Naive thymus-derived CD8-positive, alpha-beta T cell (primary cell): Measurements from ENCODE around the gene HSF5. TPM values are rescaled to one million over a fixed set of nuclear protein-coding genes. Genes with fewer than 3 reads are reported as not detected.

ENCODE experiments used
- ATAC-seq, 2 donors: fragments of 150-1000 bp; cut with Tn5 transposase in 1 of 2; sonication (Bioruptor Pico), chemical (Tn5 transposase) in 1 of 2; 1 replicate in 1 of 2; 2 replicates in 1 of 2; pipeline ENCODE4 v1.10.0; 2021; ENCODE audit warnings: mild to moderate bottlenecking in 2 of 2, moderate library complexity in 2 of 2
- POLR2A ChIA-PET: fragments of 350-600 bp; sonication (Branson Sonifier 250); formaldehyde crosslinking; loops from one replicate; lab custom pipeline; 2021; ENCODE audit warnings: antibody characterized with exemption; lab: Charles Lee
- DNase-seq, 10 donors: peaks; one replicate each; pipeline versions ENCODE4 v3.0.0 to v3.0.0-alpha.2; 2020 to 2022
- H3K27ac Mint-ChIP-seq, 10 donors: one replicate each; pipeline ENCODE4 v1.8.0; 2020 to 2022; ENCODE audit warnings: mild to moderate bottlenecking in 10 of 10, mixed read lengths in 10 of 10, moderate library complexity in 4 of 10, inconsistent platforms in 1 of 10
- H3K27me3 Mint-ChIP-seq, 5 donors: one replicate each; pipeline ENCODE4 v1.8.0; 2021 to 2022; ENCODE audit warnings: mixed read lengths in 5 of 5
- H3K36me3 Mint-ChIP-seq, 3 donors: one replicate each; pipeline ENCODE4 v1.8.0; 2020 to 2022; ENCODE audit warnings: mixed read lengths in 3 of 3, mild to moderate bottlenecking in 2 of 3, inconsistent platforms in 1 of 3
- H3K4me1 Mint-ChIP-seq, 4 donors: one replicate each; pipeline ENCODE4 v1.8.0; 2021 to 2022; ENCODE audit warnings: mixed read lengths in 4 of 4
- H3K4me3 Mint-ChIP-seq, 10 donors: one replicate each; pipeline ENCODE4 v1.8.0; 2020 to 2022; ENCODE audit warnings: mild to moderate bottlenecking in 10 of 10, mixed read lengths in 10 of 10, moderate library complexity in 6 of 10, inconsistent platforms in 1 of 10
- H3K9me3 Mint-ChIP-seq, 9 donors: one replicate each; pipeline ENCODE4 v1.8.0; 2020 to 2022; ENCODE audit warnings: mixed read lengths in 9 of 9, mild to moderate bottlenecking in 3 of 9, inconsistent platforms in 1 of 9, moderate library complexity in 1 of 9
- polyA plus RNA-seq, 3 donors: library from polyadenylated mRNA; unstranded; fragments of 300-500 nt; fragmentation: Illumina TruSeq; gene quantifications; one replicate each; pipeline ENCODE4 v1.2.3, GENCODE V29; 2021
- total RNA-seq, 8 experiments: library from RNA in 2 of 8; stranded (reverse) in 2 of 8; gene quantifications; one replicate each; pipeline ENCODE4 v1.2.3 and lab custom pipeline; 2021 to 2026

Gene HSF5
- total and polyA plus RNA-seq, 5 experiments from 2014 or later, result 0.14 to 3.0 (median 1.8) TPM

- no peak for DNase-seq
- Mint-ChIP-seq H3K27me3 (no peaks in the 10 kb centered on the region), H3K4me1 (peaks cover 31 to 56% (median 46%) of the 10 kb centered on the region in 4 donors), H3K4me3 (peak overlapping the region in 7 of 10 donors; percentile 18 to 59 (median 33)), H3K36me3 (no peaks in the 10 kb centered on the region), H3K27ac (peak overlapping the region in 5 of 10 donors; percentile 12 to 53 (median 36)), H3K9me3 (no peaks in the 10 kb centered on the region)
- ATAC-seq, result no peak
- POLR2A ChIA-PET, result interaction anchor here (0.8 to 1.2 kb wide), 2 partner anchors 28 to 35 kb away, joined by 3 read pairs; partner anchors contain the start of gene SUPT4H1
These were observed 108.7 kb downstream of the HSF5 start for GRCh38 chr17:58379511-58379824.

DNA sequence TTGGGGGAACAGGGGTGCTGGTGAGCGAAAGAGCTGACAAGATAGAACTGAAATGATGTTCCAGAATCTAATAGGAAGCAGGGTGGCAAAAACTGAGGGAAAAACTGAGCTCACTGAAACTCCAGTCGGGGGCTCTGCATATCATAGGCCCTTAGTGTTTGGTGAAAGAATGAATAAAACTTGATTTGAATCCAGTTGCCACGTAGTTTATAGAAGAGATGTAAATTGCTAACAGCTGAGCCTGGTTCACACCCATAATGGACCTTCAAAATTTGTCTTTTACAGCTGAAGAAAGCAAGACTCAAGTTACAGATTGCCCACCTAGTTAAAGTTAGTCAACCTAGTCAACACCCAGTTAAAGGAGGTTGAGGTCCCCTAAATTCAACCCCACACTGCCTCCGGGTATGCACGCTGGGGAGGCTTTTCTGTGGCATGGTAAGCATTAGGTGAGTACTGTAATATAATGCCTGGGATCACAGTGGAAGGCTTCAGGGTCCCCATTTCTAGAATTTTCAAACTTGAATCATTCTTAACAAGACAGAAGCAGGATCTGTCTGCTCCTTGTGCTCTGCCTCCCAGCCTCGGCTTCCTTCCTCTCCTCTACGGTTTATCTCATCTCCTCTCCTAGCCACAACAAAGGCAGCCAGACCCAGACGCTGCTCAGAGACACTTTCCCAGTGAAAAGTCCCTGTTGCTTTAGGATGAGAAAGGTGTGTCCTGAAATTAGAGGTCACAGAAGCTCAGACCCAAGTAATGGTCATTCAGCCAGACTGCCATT, 109.3 kb downstream of the HSF5 start:
- POLR2A ChIA-PET, result interaction anchor here (1.0 to 1.2 kb wide), 2 partner anchors 27 to 125 kb away, joined by 3 read pairs; partner anchors contain the start of gene SUPT4H1

GRCh38 chr17:58377661-58378060, 110.5 kb downstream of the HSF5 start:
- Mint-ChIP-seq H3K9me3 (no peaks in the 10 kb centered on the region), H3K27ac (no peak overlapping the region), H3K36me3 (peaks cover 0 to 3% (median 0%) of the 10 kb centered on the region in 3 donors), H3K4me3 (no peak overlapping the region), H3K4me1 (peaks cover 30 to 44% (median 41%) of the 10 kb centered on the region in 4 donors), H3K27me3 (no peaks in the 10 kb centered on the region)
- POLR2A ChIA-PET, result interaction anchor here (0.6 kb wide), 1 partner anchor 58 kb away, joined by 3 read pairs; no protein-coding TSS in a partner anchor
- ATAC-seq (no peak), DNase-seq (no peak)

More for the DNA sequence above, 109.3 kb downstream of the HSF5 start:
- Mint-ChIP-seq H3K36me3 (no peaks in the 10 kb centered on the region), H3K4me1 (peaks cover 31 to 52% (median 45%) of the 10 kb centered on the region in 4 donors), H3K4me3 (peak overlapping the region in 7 of 10 donors; percentile 18 to 59 (median 33)), H3K9me3 (no peaks in the 10 kb centered on the region), H3K27ac (peak overlapping the region in 7 of 10 donors; percentile 12 to 71 (median 36)), H3K27me3 (no peaks in the 10 kb centered on the region)
- peak in 1 of 10 donors; percentile 27 for DNase-seq
- ATAC-seq, result peak; percentile 38 to 71

GRCh38 chr17:58377093-58377601, 111.1 kb downstream of the HSF5 start:
- Mint-ChIP-seq H3K27ac (no peak overlapping the region), H3K4me3 (no peak overlapping the region), H3K4me1 (peaks cover 25 to 42% (median 35%) of the 10 kb centered on the region in 4 donors), H3K9me3 (no peaks in the 10 kb centered on the region), H3K27me3 (no peaks in the 10 kb centered on the region), H3K36me3 (peaks cover 0 to 3% (median 0%) of the 10 kb centered on the region in 3 donors)
- POLR2A ChIA-PET, result interaction anchor here (0.6 kb wide), 1 partner anchor 58 kb away, joined by 3 read pairs; no protein-coding TSS in a partner anchor
- no peak for ATAC-seq
- no peak for DNase-seq

GRCh38 chr17:58376472-58377000, 111.7 kb downstream of the HSF5 start:
- Mint-ChIP-seq H3K4me3 (no peak overlapping the region), H3K9me3 (no peaks in the 10 kb centered on the region), H3K4me1 (peaks cover 21 to 39% (median 31%) of the 10 kb centered on the region in 4 donors), H3K27me3 (no peaks in the 10 kb centered on the region), H3K27ac (no peak overlapping the region), H3K36me3 (peaks cover 0 to 3% (median 0%) of the 10 kb centered on the region in 3 donors)
- no peak for ATAC-seq
- POLR2A ChIA-PET, result no interaction called here
- DNase-seq, result no peak

DNA sequence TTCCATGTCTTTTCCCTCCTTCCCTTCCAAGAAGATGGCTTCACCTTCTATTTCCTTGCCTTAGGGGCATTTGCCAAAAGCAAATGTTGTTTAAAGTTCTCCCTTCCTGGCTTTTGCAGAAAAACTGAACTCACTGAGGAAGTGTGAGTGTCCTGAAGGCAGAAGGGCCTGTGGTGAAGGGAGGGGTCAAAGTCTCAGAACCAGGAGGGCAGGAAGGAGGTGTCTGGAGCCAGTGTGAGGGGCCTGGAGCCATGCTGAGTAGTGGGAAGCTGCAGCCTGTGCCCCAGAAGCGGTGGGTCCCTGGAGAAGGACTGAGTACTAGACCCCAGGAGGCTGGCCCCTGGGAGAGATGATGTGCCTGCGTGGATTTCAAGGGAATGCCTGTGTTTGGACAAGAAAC, 112.4 kb downstream of the HSF5 start:
- no peaks in the 10 kb centered on the region for H3K27me3 Mint-ChIP-seq
- H3K4me1 Mint-ChIP-seq, result peaks cover 16 to 41% (median 33%) of the 10 kb centered on the region in 4 donors
- no peak overlapping the region for H3K4me3 Mint-ChIP-seq
- H3K9me3 Mint-ChIP-seq, result no peaks in the 10 kb centered on the region
- peaks cover 0 to 3% (median under 1%) of the 10 kb centered on the region in 3 donors for H3K36me3 Mint-ChIP-seq
- peak overlapping the region in 1 of 10 donors; percentile 53 for H3K27ac Mint-ChIP-seq
- POLR2A ChIA-PET, result no interaction called here
- ATAC-seq (no peak), DNase-seq (no peak)

- peaks cover 0 to 5% (median 5%) of the 10 kb centered on the region in 3 donors for H3K36me3 Mint-ChIP-seq
- H3K4me3 Mint-ChIP-seq, result no peak overlapping the region
- DNase-seq (no peak), ATAC-seq (no peak)
- H3K27ac Mint-ChIP-seq, result peak overlapping the region in 2 of 10 donors; percentile 2 to 61
- no peaks in the 10 kb centered on the region for H3K9me3 Mint-ChIP-seq
- H3K4me1 Mint-ChIP-seq, result peaks cover 17 to 42% (median 33%) of the 10 kb centered on the region in 4 donors
- POLR2A ChIA-PET, result no interaction called here
- H3K27me3 Mint-ChIP-seq, result no peaks in the 10 kb centered on the region
These were observed 113.0 kb downstream of the HSF5 start for GRCh38 chr17:58375256-58375655.

GRCh38 chr17:58373923-58374322, 114.3 kb downstream of the HSF5 start:
- Mint-ChIP-seq H3K4me1 (peaks cover 14 to 37% (median 25%) of the 10 kb centered on the region in 4 donors), H3K27ac (no peak overlapping the region), H3K36me3 (peaks cover 0 to 5% (median 5%) of the 10 kb centered on the region in 3 donors), H3K27me3 (no peaks in the 10 kb centered on the region), H3K4me3 (no peak overlapping the region), H3K9me3 (no peaks in the 10 kb centered on the region)
- DNase-seq (no peak), ATAC-seq (no peak)
- POLR2A ChIA-PET, result no interaction called here

- no peak for DNase-seq
- H3K27ac Mint-ChIP-seq, result peak overlapping the region in 1 of 10 donors; percentile 51
- POLR2A ChIA-PET, result interaction anchor here (0.6 to 1.5 kb wide), 3 partner anchors 10 to 319 kb away, joined by 3 to 5 read pairs (median 5); partner anchors contain the start of genes SUPT4H1 and TEX14
These were observed 115.2 kb downstream of the HSF5 start for GRCh38 chr17:58373003-58373402.

GRCh38 chr17:58371300-58371950, 116.8 kb downstream of the HSF5 start:
- Mint-ChIP-seq H3K36me3 (peaks cover 0 to 5% (median 5%) of the 10 kb centered on the region in 3 donors), H3K27me3 (no peaks in the 10 kb centered on the region), H3K4me3 (no peak overlapping the region), H3K4me1 (peaks cover 7 to 34% (median 10%) of the 10 kb centered on the region in 4 donors), H3K9me3 (no peaks in the 10 kb centered on the region), H3K27ac (peak overlapping the region in 5 of 10 donors; percentile 20 to 53 (median 43))
- DNase-seq (no peak), ATAC-seq (no peak)
- POLR2A ChIA-PET, result interaction anchor here (0.6 to 1.5 kb wide), 2 partner anchors 19 to 97 kb away, joined by 3 to 5 read pairs; partner anchors contain the start of gene SUPT4H1

More at GRCh38 chr17:58373003-58373402, 115.2 kb downstream of the HSF5 start:
- no peaks in the 10 kb centered on the region for H3K27me3 Mint-ChIP-seq
- H3K4me1 Mint-ChIP-seq, result peaks cover 12 to 35% (median 20%) of the 10 kb centered on the region in 4 donors
- no peak for ATAC-seq
- H3K9me3 Mint-ChIP-seq, result no peaks in the 10 kb centered on the region
- H3K36me3 Mint-ChIP-seq, result peaks cover 0 to 5% (median 5%) of the 10 kb centered on the region in 3 donors
- H3K4me3 Mint-ChIP-seq, result no peak overlapping the region

GRCh38 chr17:58370716-58371115, 117.5 kb downstream of the HSF5 start:
- Mint-ChIP-seq H3K9me3 (no peaks in the 10 kb centered on the region), H3K36me3 (peaks cover 0 to 5% (median 5%) of the 10 kb centered on the region in 3 donors), H3K4me3 (peak overlapping the region in 2 of 10 donors; percentile 21 to 82), H3K27me3 (no peaks in the 10 kb centered on the region), H3K4me1 (peaks cover 12 to 41% (median 17%) of the 10 kb centered on the region in 4 donors), H3K27ac (peak overlapping the region in 4 of 10 donors; percentile 15 to 69 (median 37))
- POLR2A ChIA-PET, result no interaction called here
- ATAC-seq, result no peak
- DNase-seq, result no peak

GRCh38 chr17:58370309-58370708, 117.9 kb downstream of the HSF5 start:
- Mint-ChIP-seq H3K27ac (peak overlapping the region in 2 of 10 donors; percentile 15 to 69), H3K9me3 (no peaks in the 10 kb centered on the region), H3K4me1 (peaks cover 12 to 41% (median 20%) of the 10 kb centered on the region in 4 donors), H3K4me3 (peak overlapping the region in 2 of 10 donors; percentile 21 to 82), H3K27me3 (no peaks in the 10 kb centered on the region), H3K36me3 (peaks cover 0 to 5% (median 5%) of the 10 kb centered on the region in 3 donors)
- DNase-seq (no peak), ATAC-seq (no peak)
- POLR2A ChIA-PET, result interaction anchor here (0.6 to 1.0 kb wide), 2 partner anchors 18 to 19 kb away, joined by 3 read pairs; partner anchors contain the start of gene SUPT4H1
